Coronary artery (tissue), 2 donors: ENCODE data around the gene TIPIN.

Experiments
- DNase-seq: peaks from one replicate; pipeline ENCODE4 v3.0.0-alpha.2; 2017; ENCODE audit warnings: low spot score
- H3K27ac ChIP-seq, 2 donors: fragments of 200-600 bp; sonication (generic); one replicate each; pipeline ENCODE4 v1.5.1; 2016 to 2019
- H3K4me3 ChIP-seq: fragments of 200-600 bp; sonication (generic); 2 replicates; pipeline ENCODE4 v1.5.1; 2016; ENCODE audit warnings: mild to moderate bottlenecking, moderate library complexity
- TF ChIP-seq, protein P1 (sequence below): fragments of 200-600 bp; sonication (generic); IDR thresholded peaks from one replicate; pipeline ENCODE4 v1.5.1; 2019; ENCODE audit warnings: antibody characterized with exemption

Gene TIPIN

DNA sequence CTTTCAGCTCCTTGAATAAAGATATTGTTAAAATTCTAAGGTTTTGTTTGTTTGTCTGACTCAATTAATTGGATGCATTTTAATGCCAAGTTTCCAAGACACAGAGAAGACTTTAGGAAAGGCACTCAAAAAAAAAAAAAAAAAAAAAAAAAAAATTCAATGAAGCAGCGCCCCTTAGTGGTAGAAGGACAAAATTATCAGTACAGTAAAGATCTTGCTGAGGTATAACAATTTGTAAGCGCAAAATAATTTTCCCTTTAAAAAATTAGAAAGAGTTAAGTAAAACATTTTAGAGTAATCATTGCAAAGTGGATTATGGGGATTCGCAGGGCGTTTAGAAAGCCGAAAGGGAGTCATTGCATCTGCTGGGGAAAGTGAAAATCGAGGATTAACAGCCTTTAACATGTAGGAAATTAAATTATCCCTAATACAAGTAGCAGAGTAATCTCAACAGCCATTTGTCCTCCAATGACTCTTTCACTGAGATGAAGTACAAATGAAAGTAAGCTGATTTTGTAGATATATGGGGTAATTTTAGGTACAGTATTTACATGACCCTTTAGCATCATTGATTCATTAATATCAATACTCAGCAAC lies 68.9 kb downstream of the TIPIN start:
- no peak for DNase-seq
- TF ChIP-seq, protein P1, sequence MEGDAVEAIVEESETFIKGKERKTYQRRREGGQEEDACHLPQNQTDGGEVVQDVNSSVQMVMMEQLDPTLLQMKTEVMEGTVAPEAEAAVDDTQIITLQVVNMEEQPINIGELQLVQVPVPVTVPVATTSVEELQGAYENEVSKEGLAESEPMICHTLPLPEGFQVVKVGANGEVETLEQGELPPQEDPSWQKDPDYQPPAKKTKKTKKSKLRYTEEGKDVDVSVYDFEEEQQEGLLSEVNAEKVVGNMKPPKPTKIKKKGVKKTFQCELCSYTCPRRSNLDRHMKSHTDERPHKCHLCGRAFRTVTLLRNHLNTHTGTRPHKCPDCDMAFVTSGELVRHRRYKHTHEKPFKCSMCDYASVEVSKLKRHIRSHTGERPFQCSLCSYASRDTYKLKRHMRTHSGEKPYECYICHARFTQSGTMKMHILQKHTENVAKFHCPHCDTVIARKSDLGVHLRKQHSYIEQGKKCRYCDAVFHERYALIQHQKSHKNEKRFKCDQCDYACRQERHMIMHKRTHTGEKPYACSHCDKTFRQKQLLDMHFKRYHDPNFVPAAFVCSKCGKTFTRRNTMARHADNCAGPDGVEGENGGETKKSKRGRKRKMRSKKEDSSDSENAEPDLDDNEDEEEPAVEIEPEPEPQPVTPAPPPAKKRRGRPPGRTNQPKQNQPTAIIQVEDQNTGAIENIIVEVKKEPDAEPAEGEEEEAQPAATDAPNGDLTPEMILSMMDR: peak; percentile 27
- no peak overlapping the region for H3K27ac ChIP-seq
- no peak overlapping the region for H3K4me3 ChIP-seq
